Measurements from ENCODE around the gene KRT3.
"Not testable (repeated sequence)": the region's sequence is repeated elsewhere in the genome, so short reads cannot be mapped to it uniquely, and the experiment has no call there.

The KRT3 gene

GRCh38 chr12:52777566-52777965, 18.4 kb downstream of the KRT3 start:
- DNase-seq: no peak

- DNase-seq: no peak
Observed at GRCh38 chr12:52776913-52777395, 19.0 kb downstream of the KRT3 start, which contains the start of gene KRT76. Gene KRT76, minus strand, starts transcription at chr12:52777345. Its CDS starts 54 bp downstream, at chr12:52777291.

- no peak for DNase-seq
Observed at GRCh38 chr12:52776435-52776834, 19.5 kb downstream of the KRT3 start.

DNA sequence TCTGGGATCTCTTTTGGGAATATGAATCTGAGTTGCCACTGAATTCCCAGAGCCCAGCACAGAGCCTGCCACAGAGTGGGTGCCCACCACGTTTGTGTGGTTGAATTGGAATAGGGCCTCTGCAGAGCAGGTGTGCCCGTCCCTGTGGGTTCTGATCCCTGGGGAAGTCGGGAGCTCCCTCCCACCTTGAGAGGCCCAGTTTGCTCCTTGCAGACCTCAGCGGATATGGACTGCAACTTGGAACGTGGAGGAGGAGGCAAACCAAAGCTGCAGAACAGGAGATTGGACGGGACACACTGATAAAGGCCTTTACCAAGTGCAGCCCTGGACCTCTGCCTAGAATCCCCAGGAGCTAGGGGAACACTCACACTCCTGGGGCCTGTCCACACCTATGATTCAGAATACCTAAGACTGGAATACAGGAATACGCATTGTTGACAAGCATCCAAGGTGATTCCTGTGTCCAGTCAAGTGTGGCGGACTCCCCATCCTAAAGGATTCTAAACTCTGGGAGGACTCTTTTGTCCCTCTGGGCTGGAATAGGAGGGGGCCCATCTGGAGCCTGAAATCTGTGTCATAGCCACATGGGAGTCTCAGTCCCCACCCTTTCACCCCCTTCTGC, 21.2 kb downstream of the KRT3 start:
- DNase-seq: no peak

GRCh38 chr12:52772772-52773171, 23.1 kb downstream of the KRT3 start:
- DNase-seq: no peak

DNA sequence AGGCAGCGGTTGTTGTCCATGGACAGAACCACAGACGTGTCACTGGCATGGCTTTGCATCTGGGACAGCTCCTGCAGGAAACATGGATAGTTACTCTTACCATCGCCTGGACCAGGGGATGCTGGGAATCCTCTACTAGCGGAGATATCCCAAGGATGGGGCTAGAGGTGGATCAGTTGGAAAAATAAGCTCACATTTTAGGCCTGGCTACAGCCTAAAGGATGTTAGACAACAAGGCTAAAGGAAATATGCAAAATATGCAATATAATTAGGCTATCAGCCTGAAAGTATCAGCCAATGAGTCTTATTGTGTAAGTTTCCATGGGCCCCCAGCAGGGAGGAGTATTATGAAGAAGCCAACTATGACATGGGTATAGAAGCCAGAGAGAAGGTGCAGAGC, 23.7 kb downstream of the KRT3 start:
- DNase-seq: no peak

GRCh38 chr12:52771505-52771904, 24.4 kb downstream of the KRT3 start:
- no peak for DNase-seq

DNA sequence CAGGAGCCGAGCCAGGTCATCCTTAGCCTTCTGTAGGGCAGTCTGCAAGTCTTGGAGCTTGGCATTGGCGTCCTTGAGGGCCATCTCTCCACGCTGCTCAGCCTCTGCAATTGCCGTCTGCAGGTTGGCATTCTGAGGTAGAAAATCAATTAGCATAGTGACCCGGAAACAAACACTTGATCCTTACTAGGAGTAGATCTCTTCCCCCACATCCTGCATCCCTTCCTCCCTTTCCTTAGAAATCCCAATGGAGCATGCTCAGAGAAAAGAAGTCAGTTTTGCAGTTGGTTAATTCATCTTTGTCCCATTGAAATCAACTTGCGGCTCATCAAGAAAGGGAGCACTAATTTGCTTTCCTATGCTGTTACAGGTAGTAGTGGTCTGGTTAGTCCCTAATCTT, 24.8 kb downstream of the KRT3 start:
- no peak for DNase-seq

- DNase-seq: no peak
Observed at GRCh38 chr12:52769946-52770345, 26.0 kb downstream of the KRT3 start.

- DNase-seq: no peak
Observed at GRCh38 chr12:52769354-52769753, 26.6 kb downstream of the KRT3 start.

DNA sequence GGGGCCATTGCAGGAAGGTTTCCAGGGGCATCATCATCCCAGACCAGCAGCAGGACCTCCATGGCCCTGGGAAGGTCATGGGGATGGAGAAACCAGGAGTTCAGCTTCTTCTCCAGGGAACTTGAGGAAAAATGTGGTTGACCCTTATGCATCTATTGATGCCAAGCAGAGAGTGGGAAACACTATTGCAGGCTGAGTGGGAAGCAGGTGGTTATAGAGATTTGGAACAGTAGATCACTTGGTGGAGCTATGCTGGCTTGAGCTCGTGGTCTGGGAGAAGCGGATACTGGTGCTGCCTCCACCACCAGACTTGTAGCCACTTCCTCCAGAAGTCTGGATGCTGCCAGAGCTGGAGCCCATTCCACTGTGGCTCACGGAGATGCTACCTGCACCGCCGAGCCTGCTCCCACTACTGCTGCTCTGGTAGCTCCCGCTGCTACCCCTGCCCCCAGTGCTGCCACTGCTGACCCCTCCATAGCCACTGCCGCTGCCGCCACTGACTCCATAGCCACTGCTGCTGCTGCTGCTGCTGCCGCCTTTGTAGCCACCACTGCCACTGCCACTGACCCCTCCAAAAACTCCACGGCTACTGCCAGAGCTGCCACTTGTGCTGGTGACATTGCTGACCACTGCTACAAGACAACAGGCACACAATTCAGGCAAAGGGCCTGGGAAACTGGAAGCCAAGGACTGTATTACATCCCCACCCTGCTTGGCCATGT, 27.3 kb downstream of the KRT3 start:
- DNase-seq: no peak

DNA sequence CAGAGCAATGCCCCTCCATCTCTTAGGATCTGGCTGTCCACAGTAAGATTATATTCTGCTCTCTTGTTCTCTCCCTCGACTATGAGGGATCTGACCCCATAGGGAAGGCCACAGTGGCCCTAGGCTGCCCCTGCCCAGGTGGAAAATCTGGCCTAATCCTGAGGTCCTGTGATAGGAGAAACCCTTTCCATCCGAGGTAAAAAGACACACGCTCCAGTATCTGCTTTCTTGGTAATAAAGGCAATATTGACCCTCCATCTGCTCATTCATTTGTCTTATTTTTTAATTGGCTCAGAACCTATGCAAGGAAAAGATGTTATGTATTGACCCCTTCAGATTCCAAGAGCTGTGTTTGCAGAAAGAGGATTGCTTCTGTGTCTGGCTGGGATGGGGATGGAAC, 28.5 kb downstream of the KRT3 start:
- DNase-seq: no peak

DNA sequence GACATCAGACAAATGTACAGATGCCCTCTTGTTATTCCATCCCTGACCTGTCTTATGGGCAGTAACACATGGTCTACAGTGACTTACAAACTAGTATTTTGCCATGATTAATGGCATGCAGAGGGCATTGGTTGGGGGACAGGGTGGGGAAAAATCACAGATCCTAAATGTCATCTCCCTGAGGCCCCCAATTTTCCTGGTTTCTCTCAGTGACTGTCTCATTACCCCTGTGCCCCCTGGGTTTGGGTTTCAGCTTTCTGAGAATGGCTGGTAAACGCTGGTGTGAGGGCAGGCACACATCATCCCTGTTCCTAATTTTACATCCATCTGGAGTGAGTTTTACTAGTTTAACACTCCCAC, 28.9 kb downstream of the KRT3 start:
- DNase-seq: no peak

- DNase-seq: no peak
Observed at GRCh38 chr12:52766351-52767019, 29.4 kb downstream of the KRT3 start.

DNA sequence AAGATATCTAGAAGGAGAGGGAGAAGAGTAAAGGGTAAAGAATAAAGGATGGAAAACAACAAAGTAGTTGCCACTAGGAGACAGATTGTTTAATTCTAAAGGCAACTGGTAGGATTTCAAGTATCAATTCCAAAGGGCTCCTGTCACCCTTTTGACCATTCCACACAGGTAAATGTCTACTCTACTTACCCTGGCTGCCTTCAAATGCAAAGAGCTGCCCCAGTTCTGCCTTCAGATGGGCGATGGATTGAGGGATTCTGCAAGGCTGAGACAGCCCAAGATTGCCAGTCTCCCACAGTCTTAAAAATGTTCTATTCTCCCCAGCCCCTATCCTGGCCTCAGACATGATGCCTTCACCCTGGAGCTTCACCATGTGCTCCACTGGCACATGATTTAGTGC, 30.2 kb downstream of the KRT3 start:
- DNase-seq: no peak

- DNase-seq: no peak
Observed at GRCh38 chr12:52763991-52764390, 31.9 kb downstream of the KRT3 start.

DNA sequence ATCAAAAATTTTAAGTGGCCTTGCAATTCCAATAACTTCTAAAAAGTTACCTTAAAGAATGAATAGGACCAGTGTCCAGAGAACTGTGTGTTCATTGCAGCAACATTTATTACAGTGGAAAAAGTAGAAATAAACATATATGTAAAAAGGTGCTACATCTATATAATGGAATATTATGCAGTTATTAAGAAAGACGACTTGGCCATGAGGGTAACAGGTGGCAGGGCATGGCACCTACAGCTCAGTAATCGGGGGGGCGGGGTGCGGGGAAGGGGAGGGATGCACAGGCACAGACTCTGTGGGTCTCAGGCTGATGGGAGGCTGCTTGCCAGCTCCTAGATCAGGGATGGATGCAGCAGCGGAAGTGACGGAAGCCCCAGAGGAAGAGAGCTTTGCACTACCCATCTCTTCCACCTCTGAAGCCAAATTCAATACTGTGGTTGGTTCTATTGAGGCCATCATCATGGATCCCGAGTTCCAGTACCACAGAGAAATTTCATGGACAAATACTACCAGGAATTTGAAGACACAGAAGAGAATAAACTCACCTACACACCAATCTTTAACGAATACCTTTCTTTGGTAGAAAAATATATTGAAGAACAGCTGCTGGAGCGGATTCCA, 32.8 kb downstream of the KRT3 start:
- no peak for DNase-seq

- no peak for DNase-seq
Observed at GRCh38 chr12:52761802-52762201, 34.1 kb downstream of the KRT3 start.

DNA sequence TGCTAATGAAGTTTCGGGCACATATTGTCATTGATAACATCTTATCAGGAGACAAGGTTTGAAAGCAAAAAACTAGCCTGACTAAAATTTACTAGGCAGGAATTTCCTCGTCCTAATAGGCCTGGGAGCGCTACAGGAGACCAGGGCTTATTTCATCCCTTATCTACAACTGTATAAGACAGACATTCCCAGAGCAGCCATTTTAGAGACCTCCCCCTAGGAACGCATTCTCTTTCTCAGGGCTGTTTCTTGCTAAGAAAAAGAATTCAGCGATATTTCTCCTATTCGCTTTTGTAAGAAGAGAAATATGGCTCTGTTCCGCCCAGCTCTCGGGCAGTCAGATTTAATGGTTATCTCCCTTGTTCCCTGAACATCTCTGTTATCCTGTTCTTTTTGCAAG, 34.7 kb downstream of the KRT3 start:
- not testable (repeated sequence) for DNase-seq

GRCh38 chr12:52760623-52761022, 35.3 kb downstream of the KRT3 start:
- no peak for DNase-seq

DNA sequence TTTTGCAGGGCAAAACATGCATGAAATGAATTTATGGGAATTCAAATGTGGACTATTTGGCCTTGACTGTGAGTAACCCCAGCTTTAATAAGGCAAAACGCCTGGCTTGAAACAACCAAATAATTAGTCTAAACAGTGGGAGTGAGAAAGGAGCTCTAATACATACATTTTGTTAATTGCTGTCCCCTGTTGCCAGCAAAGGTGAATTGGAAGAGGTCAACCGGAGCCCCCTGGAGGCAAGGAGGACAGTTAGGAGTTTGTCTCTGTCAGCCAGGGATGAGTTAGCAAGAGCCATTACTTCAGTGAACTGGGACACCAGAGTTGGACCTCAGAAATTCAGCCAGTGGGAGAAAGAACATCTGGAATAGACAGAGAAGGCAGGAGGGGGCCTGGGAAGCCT, 36.2 kb downstream of the KRT3 start:
- no peak for DNase-seq

GRCh38 chr12:52759218-52759617, 36.7 kb downstream of the KRT3 start:
- DNase-seq: no peak

DNA sequence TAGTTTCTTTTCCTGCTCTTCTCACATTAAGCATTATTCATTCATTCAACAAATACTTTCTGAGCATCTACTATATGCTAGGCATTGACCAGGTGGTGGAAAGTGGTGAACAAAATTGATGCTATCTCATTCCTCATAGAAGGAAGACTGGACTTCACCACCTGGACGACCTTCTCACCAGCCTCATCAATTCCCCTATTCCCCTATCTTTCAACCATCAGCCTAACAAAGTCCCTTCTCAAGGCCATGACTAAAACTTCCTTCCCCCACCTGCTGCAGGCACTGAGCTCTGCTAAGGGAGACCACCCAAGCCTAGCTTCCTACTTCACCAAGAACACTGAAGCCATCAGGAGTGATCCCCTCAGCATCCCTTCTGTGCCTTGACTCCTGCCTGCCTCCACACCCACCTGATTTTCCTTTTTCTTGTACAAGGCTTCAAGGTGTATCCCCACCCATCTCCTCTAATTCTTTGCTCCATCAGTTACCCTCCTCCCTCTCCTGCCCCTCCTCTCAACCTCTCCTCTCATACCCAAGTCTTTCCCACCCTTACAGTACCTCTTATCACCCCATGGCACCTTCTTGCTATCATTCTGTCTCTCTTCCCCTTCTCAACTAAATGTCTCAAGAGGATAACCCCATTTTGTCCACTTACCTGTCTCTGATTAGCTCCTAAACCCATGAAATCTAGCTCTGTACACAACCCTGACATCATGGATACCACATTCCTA, 38.3 kb downstream of the KRT3 start:
- no peak for DNase-seq
